GM12878 (cell line): ENCODE results near the gene CDSN. TPM values are rescaled to one million over a fixed set of nuclear protein-coding genes. Genes with fewer than 3 reads are reported as not detected.

Experiments
- ATAC-seq: fragments of 200-7000 bp; cut with Tn5 transposase; 3 replicates; pipeline ENCODE4 v1.9.1; 2020; ENCODE audit warnings: mild to moderate bottlenecking, moderate library complexity
- BruUV-seq: library from RNA; stranded (reverse); fragments of 400-500 nt; replicated peaks from 2 replicates; lab custom pipeline; 2021; lab: Mats Ljungman, UMichigan
- CTCF ChIA-PET: fragments of 300-600 bp; sonication (Branson Sonifier 250); formaldehyde crosslinking; extraction: SDS; loops from one replicate; lab custom pipeline; 2021; ENCODE audit warnings: inconsistent platforms; lab: Yijun Ruan, JAX
- POLR2A ChIA-PET: fragments of 350-600 bp; formaldehyde crosslinking; extraction: SDS; loops from one replicate; lab custom pipeline; 2021; ENCODE audit warnings: inconsistent platforms; lab: Charles Lee
- RAD21 ChIA-PET: fragments of 300-600 bp; sonication (Branson Sonifier 250); formaldehyde crosslinking; loops from one replicate; lab custom pipeline; 2023; ENCODE audit warnings: antibody characterized with exemption; ENCODE audit not compliant: unreplicated experiment; lab: Charles Lee
- SMC1A ChIA-PET: fragments of 300-600 bp; sonication (Branson Sonifier 250); formaldehyde crosslinking; loops from one replicate; lab custom pipeline; 2023; ENCODE audit not compliant: unreplicated experiment, uncharacterized antibody; lab: Charles Lee
- DNase-seq: peaks from one replicate; pipeline ENCODE4 v3.0.0-alpha.2; 2011; ENCODE audit warnings: low read depth, low spot score
- FAIRE-seq: peaks from 3 replicates; lab custom pipeline; 2011; peaks lifted over from hg19 to GRCh38; lab: Jason Lieb, UNC
- H2AFZ ChIP-seq: 2 replicates; pipeline ENCODE4 v1.6.0; 2011; ENCODE audit warnings: low read depth, low read length, control low read depth; ENCODE audit not compliant: control insufficient read depth
- H3K27ac ChIP-seq: 2 replicates; pipeline ENCODE4 v1.5.1; 2011; ENCODE audit warnings: control low read depth; ENCODE audit not compliant: control insufficient read depth, insufficient read depth
- H3K27me3 ChIP-seq, 2 experiments: replicated peaks in 1 of 2; 2 replicates each; pipeline versions ENCODE4 v1.6.0 to v1.6.1; 2011; ENCODE audit warnings: low read length in 1 of 2; ENCODE audit not compliant: control insufficient read depth in 2 of 2, insufficient read depth in 2 of 2
- H3K36me3 ChIP-seq, 2 experiments: 2 replicates each; pipeline ENCODE4 v1.5.1; 2011; ENCODE audit warnings: low read length in 1 of 2; ENCODE audit not compliant: control insufficient read depth in 2 of 2, insufficient read depth in 2 of 2
- H3K4me1 ChIP-seq: 2 replicates; pipeline ENCODE4 v1.6.1; 2011; ENCODE audit warnings: mild to moderate bottlenecking, low read length, moderate library complexity, mixed read lengths; ENCODE audit not compliant: control insufficient read depth, insufficient read depth
- H3K4me2 ChIP-seq: 2 replicates; pipeline ENCODE4 v1.6.0; 2011; ENCODE audit warnings: control low read depth; ENCODE audit not compliant: control insufficient read depth, insufficient read depth
- H3K4me3 ChIP-seq: fragments of 200-600 bp; sonication (generic); 2 replicates; pipeline ENCODE4 v1.5.1; 2016
- H3K79me2 ChIP-seq: 2 replicates; pipeline ENCODE4 v1.6.0; 2011; ENCODE audit warnings: low read length; ENCODE audit not compliant: control insufficient read depth, insufficient read depth
- H3K9ac ChIP-seq: 2 replicates; pipeline ENCODE4 v1.8.0; 2011; ENCODE audit warnings: low read length, control low read depth, mixed read lengths; ENCODE audit not compliant: control insufficient read depth, insufficient read depth
- H3K9me3 ChIP-seq: replicated peaks from 3 replicates; pipeline ENCODE4 v1.5.1; 2011; ENCODE audit warnings: mild to moderate bottlenecking, low read length; ENCODE audit not compliant: control insufficient read depth, insufficient read depth
- H4K20me1 ChIP-seq: 2 replicates; pipeline ENCODE4 v1.6.0; 2011; ENCODE audit not compliant: control insufficient read depth, insufficient read depth
- BCL3 ChIP-seq: IDR thresholded peaks from 2 replicates; pipeline ENCODE4 v1.6.1; 2011; ENCODE audit warnings: borderline replicate concordance, low read depth, mild to moderate bottlenecking, moderate library complexity, low read length; ENCODE audit not compliant: insufficient read depth, poor library complexity, severe bottlenecking
- CBX3 ChIP-seq: fragments of 200-600 bp; sonication (generic); IDR thresholded peaks from 2 replicates; pipeline ENCODE4 v1.6.1; 2016; ENCODE audit warnings: low read depth, borderline replicate concordance
- CEBPB ChIP-seq, 2 experiments: fragments of 150-350 bp in 1 of 2; IDR thresholded peaks; 2 replicates each; pipeline ENCODE4 v1.6.1; 2012 to 2014; ENCODE audit warnings: low read depth in 2 of 2, low read length in 2 of 2, borderline replicate concordance in 1 of 2, inconsistent platforms in 1 of 2
- CEBPZ ChIP-seq: fragments of 150-350 bp; IDR thresholded peaks from 2 replicates; pipeline ENCODE4 v1.6.1; 2016; ENCODE audit warnings: low read depth, low read length
- EGR1 ChIP-seq, 2 experiments: IDR thresholded peaks; 1 replicate in 1 of 2; 2 replicates in 1 of 2; pipeline ENCODE4 v1.6.1; 2011 to 2012; ENCODE audit warnings: low read depth in 2 of 2, low read length in 2 of 2, borderline replicate concordance in 1 of 2, mild to moderate bottlenecking in 1 of 2, moderate library complexity in 1 of 2
- FOS ChIP-seq: IDR thresholded peaks from 3 replicates; pipeline ENCODE4 v1.6.1; 2011; ENCODE audit warnings: borderline replicate concordance; ENCODE audit not compliant: insufficient read length; ENCODE audit errors: extremely low read depth
- FOXK2 ChIP-seq: fragments of 450-650 bp; IDR thresholded peaks from 2 replicates; pipeline ENCODE4 v1.6.1; 2017; ENCODE audit warnings: mild to moderate bottlenecking, moderate library complexity
- GATAD2B ChIP-seq: fragments of 450-650 bp; conservative IDR thresholded peaks from 2 replicates; pipeline ENCODE4 v1.6.1; 2017; ENCODE audit warnings: low read depth, mild to moderate bottlenecking, moderate library complexity
- MTA3 ChIP-seq: IDR thresholded peaks from 2 replicates; pipeline ENCODE4 v1.6.1; 2012; ENCODE audit warnings: low read length, inconsistent platforms, borderline replicate concordance
- NFIC ChIP-seq: IDR thresholded peaks from 2 replicates; pipeline ENCODE4 v1.6.1; 2012; ENCODE audit warnings: low read depth, mild to moderate bottlenecking, inconsistent platforms, low read length, moderate library complexity
- RFX5 ChIP-seq: IDR thresholded peaks from 2 replicates; pipeline ENCODE4 v1.6.1; 2011; ENCODE audit warnings: low read depth, low read length, improper control_type of control experiment
- ZNF384 ChIP-seq: IDR thresholded peaks from 2 replicates; pipeline ENCODE4 v1.6.1; 2012; ENCODE audit warnings: low read depth, mild to moderate bottlenecking, low read length, improper control_type of control experiment, borderline replicate concordance
- WGBS: methylation state at CpG from one replicate; pipeline ENCODE4 v1.1.6; 2016; ENCODE audit warnings: low lambda C conversion rate; ENCODE audit not compliant: insufficient replicate concordance, insufficient coverage; ENCODE audit errors: missing lambda C conversion rate; 5-methylcytosine and 5-hydroxymethylcytosine counted together
- in situ Hi-C: fragments of 300-500 bp; cut with MboI; formaldehyde crosslinking; loops from 9 replicates; pipeline ENCODE4 v1.14.3; 2018; ENCODE audit warnings: mixed read lengths
- intact Hi-C: fragments of 100-400 bp; cut with micrococcal nuclease; formaldehyde crosslinking; loops from one replicate; pipeline ENCODE4 v1.14.2; 2022; ENCODE audit not compliant: unreplicated experiment
- polyA plus RNA-seq, 11 experiments: library from polyadenylated mRNA; depleted of rRNA in 4 of 11; unstranded in 6 of 11; stranded (reverse) in 5 of 11; fragments of >200 nt; fragmentation: Nextera tagmentation in 4 of 11; fragmentation: Illumina TruSeq in 1 of 11; extraction: Ambion mirVana in 4 of 11; extraction: Trizol in 1 of 11; gene quantifications; 1 replicate in 1 of 11; 2 replicates in 10 of 11; pipeline versions ENCODE4 v1.2.1 to v1.2.3, GENCODE V29; 2011 to 2016; ENCODE audit warnings: inconsistent platforms in 2 of 11, missing spikeins in 2 of 11, low read depth in 1 of 11
- total RNA-seq, 4 experiments: library from RNA; depleted of rRNA in 3 of 4; stranded (reverse); fragments of >200 nt in 3 of 4; fragmentation: Illumina TruSeq in 1 of 4; extraction: Trizol in 1 of 4; gene quantifications; 2 replicates each; pipeline versions ENCODE4 v1.2.1 to v1.2.3, GENCODE V29; 2013 to 2021

CDSN gene
- total and polyA plus RNA-seq, 10 of the 15 experiments (the other 5 are each of a cell fraction or from before 2014, with no cell fraction given) = 0.01 TPM; not detected in 9

- TF ChIP-seq CEBPZ (no peak), ZNF384 (no peak), CBX3 (no peak), FOS (no peak), MTA3 (no peak), CEBPB (IDR thresholded peaks at IDR 0.05; ENCODE audit: borderline replicate concordance in 1 of 2, low read depth in 2 of 2, low read length in 2 of 2) (no peak), RFX5 (no peak), EGR1 (IDR thresholded peaks at IDR 0.05; ENCODE audit: borderline replicate concordance in 1 of 2, low read depth in 2 of 2, low read length in 2 of 2) (no peak)
Observed at GRCh38 chr6:31138982-31139381, 18.7 kb upstream of the CDSN start, which contains the start of gene PSORS1C2 (continued).

GRCh38 chr6:31135710-31136109, 15.5 kb upstream of the CDSN start:
- no peak overlapping the region for H2AFZ ChIP-seq
- H3K9ac ChIP-seq = no peak overlapping the region
- no peaks in the 10 kb centered on the region for H3K36me3 ChIP-seq
- TF ChIP-seq NFIC = no peak
- no peak for TF ChIP-seq GATAD2B
- TF ChIP-seq FOXK2 = no peak
- TF ChIP-seq BCL3 = no peak
- DNase-seq (no peak), FAIRE-seq (no peak), ATAC-seq (peak; percentile 62)
- no peaks in the 10 kb centered on the region; the same call in 2 of the 3 replicates for H3K9me3 ChIP-seq
- POLR2A ChIA-PET = interaction anchor here (0.6 kb wide), 1 partner anchor 435 kb away, joined by 3 read pairs; no protein-coding TSS in a partner anchor
- H3K27me3 ChIP-seq = no peaks in the 10 kb centered on the region
- intact Hi-C loops = loop anchor here (2.0 kb wide), 1 partner anchor 231 kb away; no protein-coding TSS in a partner anchor
- RAD21 ChIA-PET = interaction anchor here (0.7 to 1.6 kb wide), 5 partner anchors 57 to 231 kb away, joined by 4 to 13 read pairs (median 4); no protein-coding TSS in a partner anchor
- peaks cover 3% of the 10 kb centered on the region for H3K4me1 ChIP-seq
- no peaks in the 10 kb centered on the region for H4K20me1 ChIP-seq
- no peaks in the 10 kb centered on the region for H3K79me2 ChIP-seq
- H3K4me2 ChIP-seq = no peak overlapping the region
- CTCF ChIA-PET = interaction anchor here (1.0 to 22.9 kb wide), 6 partner anchors 20 to 231 kb away, joined by 3 to 326 read pairs (median 4); no protein-coding TSS in a partner anchor
- H3K27ac ChIP-seq = no peak overlapping the region
- BruUV-seq = no TSS peak
- 26% methylated on average over 10 of the region's 10 CpGs for WGBS
- SMC1A ChIA-PET = interaction anchor here (0.7 to 5.8 kb wide), 3 partner anchors 9 to 59 kb away, joined by 3 to 52 read pairs (median 5); no protein-coding TSS in a partner anchor
- no peak overlapping the region for H3K4me3 ChIP-seq
- in situ Hi-C loops = loop anchor here (5.0 kb wide), 2 partner anchors 57 to 232 kb away; no protein-coding TSS in a partner anchor
